GM21447 (cell line): ENCODE data around the gene NOTCH1.
A peak's percentile ranks its signal among the peaks of the same experiment; 100 is the strongest.

ENCODE experiments used
- ATAC-seq: cut with Tn5 transposase; IDR thresholded peaks from one replicate; pipeline ENCODE4 v1.9.1; 2021; ENCODE audit not compliant: unreplicated experiment

Gene NOTCH1

DNA sequence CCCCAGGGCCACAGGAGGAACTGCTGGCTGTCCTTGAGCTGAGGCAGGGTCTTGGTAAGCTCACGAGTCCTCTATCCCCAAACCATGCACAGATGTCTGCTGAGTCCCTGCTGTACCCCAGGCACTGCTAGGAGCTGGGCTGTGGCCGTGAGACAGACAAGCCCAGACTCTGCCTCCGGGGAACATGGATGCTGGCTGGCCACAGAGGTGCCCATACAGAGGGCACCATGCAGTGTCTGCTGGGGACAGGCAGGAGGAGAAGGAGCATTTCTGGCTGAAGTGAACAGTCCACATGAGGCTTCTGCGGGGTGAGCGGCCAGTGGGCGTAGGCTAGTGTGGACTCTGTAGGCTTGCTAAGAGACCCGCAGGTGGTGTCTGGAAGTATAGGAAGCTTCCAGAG is 58.2 kb downstream of the NOTCH1 start:
- ATAC-seq: no peak

DNA sequence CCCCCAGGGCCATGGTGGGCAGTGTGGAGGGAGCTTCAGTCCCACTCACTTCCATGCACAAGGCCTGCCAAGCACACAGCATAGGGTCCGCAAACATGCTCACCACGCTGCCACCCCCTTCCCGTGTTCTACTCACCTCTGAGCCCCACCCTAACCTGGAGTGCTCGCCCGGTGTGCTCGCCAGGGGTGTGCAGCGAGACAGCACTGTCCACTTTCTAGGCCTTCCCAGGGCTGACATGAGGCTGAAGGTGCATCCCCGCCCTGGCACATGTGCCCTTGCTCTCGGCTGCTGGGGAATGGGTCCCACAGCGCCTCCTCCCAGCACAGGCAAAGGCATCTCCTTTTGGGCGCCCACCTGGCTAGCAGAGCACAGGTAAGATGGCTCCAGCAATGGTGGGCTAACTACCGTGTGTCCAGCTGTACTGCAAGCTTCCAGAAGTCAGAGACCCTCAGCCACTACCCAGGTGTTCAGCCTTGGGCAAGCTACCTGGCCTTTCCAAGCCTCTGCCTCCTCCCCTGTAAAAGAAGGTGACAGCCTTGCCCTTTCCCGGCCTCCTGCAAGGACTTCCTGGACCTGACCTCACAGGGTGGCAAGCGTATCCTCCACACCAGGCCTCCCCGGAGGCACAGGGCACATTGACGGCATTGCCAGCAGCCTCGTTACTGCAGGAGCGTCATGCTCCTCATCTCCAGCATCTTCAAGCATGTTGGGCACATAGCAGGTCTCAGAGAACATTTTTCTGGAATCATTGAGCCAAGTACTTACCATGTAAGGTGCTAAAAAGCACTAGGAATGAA is 58.8 kb downstream of the NOTCH1 start:
- ATAC-seq: no peak

DNA sequence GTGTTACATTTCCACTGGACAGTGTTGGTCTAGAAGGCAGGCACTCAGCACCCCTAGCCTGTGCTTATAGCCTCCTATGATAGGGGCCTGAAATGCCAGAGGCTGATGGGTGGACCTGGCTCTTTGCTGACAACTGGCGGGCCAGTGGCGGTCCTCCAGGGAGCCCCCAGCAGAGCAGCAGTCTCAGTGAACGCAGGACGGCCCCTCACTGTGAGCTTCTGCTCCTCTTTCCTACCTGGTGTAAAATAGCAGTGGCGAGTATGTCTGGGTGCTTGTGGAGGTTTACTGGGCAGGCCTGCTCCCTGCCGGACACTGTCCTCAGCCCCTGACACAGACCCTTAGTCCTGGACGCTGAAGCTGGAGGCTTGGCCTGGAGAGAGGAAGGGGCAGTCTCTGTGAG is 59.7 kb downstream of the NOTCH1 start:
- ATAC-seq: no peak

DNA sequence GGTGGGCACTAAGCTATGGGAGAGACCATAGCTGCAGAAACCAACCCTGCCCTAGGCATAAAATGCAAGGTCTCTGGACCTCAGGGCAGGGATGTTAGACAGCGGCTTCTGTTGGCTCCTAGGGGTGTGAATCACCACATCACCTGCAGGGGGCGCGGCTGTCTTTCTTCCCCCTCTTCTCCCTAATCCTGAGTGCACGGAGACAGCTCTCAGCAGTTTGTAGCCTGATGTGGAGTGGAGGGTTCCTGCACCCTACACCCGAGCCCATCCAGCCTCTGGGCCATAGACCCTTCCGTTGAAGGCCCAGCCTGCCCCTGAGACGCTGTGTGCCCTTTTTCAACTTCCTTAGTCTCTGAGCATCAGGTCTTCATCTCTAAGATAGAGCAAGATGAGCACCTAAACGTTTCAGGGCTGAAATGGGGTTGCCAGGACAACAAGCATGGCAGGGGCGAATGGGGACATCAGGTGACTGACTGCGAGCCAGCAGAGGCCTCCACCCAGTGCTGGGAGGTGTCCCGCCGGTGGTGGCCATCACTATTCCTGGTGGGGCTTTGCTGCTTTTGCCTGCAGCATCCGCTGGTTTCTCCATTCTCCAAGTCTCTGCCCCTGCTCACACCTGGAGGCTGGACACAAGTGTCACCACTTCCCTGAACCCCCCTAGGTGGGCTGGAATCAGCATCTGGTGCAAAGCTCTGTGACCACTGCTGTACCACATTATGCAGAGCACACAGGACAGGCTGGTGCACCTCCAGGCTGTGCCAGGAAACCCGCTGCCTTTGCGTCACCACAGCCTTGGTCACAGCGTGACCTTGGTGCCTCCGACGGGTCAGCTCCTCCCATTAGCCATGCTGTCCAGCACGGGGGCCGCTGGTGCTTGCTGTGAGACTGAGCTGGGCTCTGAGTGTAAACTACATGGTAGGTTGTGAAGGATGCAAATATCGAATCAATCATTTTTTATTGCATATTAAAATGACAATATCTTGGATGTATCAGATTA is 60.5 kb downstream of the NOTCH1 start:
- no peak for ATAC-seq

DNA sequence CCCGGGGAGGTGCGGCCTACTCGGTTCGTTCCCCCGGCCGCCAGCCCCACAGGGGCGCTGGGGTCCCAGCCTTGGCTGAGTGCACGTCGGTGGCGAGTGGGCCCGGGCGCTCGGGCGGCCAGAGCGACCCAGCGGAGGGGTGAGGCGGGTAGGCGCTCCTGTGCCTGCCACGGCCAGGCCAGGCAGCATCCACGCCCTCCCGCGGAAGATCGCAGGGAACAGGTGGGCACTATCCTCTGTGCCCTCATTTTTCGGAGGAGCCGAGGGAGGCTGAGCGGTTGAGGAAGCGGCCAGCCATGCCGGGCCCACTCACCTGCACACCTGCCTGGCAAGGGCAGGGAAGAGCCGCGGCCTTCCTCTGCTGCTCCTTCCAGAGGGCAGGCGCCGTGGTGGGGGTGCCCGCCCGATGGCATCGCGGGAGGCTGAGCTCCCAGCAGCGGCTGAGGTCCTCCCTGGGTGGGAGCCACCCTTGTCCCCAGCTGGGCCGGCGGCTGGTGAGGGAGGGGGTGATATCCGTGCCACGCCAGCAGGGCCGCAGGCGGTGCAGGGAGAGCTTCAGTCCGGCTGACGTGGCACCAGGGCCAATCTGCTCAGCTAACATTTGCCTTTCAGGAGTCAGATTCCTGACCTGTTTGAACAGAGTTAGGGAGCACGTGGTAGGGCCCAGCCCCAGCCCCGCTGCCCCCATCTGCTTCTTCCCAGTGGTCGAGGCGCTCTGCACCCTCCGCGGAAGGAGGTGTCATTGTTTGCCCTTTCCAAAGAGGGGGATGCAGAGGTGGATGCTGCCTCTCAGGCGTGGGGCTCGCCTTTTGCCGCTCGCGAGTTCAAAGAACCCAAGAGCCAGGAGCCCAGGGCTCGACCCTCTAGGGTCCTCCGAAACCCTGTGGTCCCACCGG is 61.4 kb downstream of the NOTCH1 start:
- ATAC-seq: no peak

DNA sequence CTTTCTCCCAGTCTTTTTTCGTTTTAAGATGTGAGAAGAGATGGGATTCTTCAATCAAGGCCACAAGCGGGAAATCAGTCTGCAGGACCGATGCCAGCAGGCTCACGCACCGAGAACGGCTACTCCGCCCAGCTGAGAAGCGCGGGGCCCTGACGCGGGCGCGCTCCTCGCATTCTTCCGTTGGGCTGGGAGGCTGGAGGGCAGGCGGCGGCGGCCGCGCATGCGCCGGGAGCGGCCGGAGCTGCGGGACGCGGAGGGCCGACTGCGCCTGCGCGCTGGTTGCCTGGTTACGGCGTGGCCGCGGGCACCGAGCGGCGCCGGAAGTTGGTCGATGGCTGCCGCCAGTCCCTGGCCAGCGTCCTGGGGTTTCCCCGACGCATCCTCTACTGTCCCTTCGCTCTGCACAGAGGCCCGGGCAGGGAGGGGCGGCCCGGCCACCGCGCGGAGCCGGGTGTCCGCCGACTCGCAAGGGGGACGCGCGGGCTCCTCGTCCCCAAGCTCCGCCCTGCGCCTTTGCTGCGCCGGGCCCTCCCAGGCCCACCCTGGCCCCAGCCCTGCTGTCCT is 62.2 kb downstream of the NOTCH1 start:
- peak; percentile 47 for ATAC-seq

DNA sequence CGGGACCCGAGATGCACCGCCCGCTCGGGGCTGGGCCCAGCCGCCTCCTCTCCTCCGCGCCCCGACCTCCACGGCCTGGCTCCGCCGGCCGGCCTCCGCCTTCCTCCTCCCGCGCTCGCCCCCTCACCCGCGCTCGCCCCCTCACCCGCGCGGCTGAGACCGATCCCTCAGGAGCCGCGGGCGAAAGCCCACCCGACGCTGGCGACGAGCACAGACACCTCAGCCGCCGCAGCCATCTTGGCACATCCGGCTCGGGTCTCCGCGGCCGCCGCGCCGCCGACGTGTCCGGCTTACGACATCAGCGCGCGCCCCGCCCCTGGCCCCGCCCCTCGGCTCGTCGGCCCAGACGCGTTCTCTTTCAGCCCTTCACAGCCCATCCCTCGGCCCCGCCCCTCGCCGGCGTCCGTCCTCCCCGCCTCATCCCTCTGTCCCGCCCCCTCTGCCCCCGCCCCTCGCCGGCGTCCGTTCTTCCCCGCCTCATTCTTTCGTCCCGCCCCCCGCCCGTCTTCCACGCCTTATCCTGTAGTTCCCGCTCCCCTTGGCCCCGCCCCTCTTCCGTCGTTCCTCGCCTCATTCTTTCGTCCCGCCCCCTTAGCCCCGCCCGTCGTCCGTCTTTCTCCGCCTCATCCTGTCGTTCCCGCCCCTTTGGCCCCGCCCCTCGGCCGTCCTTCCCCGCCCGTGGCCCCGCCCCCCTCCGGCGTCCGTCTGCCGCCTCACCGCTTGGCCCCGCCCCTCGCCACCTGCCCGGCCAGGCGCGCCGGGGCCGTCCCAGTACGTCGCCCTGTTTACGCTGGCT is 62.9 kb downstream of the NOTCH1 start, which contains the start of gene SEC16A:
TSS of gene SEC16A (minus strand) at position 248 of the 796 bp plus-strand sequence. CDS start 5,425 bp downstream, outside the sequence.
- ATAC-seq: peak; percentile 55

DNA sequence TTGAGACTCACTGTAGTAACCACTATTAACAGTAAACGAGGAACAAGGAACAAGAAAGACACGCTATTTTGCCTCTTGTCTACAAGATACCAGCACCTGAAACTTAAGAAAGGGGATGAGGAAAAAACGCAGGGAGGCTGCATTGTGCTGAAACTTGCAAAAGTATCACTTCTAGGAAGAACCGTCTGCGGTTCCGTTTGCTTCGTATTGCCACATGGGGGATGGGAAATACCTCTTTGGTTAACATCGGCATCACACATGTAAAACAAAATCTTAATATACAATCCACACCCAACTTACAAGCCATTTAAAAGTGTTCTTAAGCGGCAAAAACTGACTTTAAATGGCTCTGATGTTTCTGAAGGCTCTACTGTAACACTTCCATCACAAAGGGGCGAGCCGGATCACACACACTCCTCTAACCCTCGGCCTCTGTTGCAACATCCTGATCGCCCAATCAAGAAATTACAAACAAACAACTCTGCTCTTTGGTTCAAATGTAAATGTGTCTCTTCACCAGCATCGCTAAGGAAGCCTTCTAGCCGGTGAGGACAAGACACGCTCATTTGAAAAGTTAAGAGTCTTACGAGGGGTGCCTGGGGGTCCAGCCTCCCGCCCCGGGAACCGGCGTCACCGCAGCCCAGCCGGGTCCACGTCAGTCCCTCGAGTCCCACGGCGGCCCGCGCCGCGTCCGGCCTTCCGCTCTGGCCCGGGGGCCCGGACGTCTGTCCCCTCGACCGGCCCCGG is 63.6 kb downstream of the NOTCH1 start:
- ATAC-seq: no peak

DNA sequence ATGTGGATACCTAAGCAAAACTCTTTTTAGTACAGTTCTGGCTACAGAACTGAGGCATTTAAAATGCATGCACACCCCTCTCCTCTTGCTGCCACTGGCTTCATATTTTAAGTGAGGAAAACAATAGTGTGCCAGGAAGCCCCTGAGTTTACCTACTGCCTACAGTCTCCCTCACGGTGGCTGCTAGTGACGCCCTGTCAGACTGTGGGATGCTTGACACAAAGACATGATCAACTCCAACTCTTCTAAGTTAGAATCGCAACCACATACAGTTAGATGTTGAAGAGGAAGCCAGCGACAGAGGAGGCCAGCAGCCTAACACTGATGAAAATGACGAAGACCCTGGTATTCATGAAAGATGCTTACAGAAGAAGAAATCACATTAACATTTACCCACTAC is 64.3 kb downstream of the NOTCH1 start:
- ATAC-seq: no peak

DNA sequence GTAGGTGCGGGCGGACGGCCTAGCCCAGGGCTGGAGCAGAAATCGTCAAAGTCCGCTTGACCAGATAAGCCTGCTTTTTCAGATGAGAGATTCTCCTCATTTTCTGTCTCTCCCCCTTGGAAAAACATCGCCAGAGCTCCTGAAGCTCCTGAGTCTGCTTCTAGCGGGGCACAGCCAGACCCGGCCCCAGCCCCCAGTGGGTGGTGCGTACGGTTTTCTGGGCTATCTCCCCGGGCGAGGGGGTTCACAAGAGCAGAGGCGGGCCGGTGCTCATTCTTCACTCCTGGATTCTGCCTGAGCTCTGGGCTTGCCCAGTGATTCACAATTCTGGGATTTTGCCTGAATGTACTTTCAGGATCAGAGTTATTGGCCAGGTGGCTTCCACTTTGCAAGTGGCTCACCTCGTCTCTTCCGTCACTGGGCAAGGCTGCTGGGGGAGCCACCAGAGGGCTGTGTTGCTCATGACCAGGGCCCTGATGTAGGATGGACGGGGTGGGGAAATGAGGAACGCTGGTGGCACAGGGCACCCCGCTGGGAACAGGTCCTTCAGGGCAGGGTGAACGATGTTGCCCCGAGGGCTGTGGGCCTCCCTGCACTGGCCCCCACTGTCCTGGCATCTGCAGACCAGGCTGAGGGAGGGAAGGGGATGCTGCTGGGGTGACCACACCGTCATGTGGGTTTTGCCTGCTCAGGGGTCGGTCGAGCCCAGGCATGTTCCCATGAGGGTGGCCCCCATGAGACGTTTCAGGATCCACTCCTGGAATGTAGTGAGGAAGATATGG is 69.3 kb downstream of the NOTCH1 start:
- no peak for ATAC-seq

DNA sequence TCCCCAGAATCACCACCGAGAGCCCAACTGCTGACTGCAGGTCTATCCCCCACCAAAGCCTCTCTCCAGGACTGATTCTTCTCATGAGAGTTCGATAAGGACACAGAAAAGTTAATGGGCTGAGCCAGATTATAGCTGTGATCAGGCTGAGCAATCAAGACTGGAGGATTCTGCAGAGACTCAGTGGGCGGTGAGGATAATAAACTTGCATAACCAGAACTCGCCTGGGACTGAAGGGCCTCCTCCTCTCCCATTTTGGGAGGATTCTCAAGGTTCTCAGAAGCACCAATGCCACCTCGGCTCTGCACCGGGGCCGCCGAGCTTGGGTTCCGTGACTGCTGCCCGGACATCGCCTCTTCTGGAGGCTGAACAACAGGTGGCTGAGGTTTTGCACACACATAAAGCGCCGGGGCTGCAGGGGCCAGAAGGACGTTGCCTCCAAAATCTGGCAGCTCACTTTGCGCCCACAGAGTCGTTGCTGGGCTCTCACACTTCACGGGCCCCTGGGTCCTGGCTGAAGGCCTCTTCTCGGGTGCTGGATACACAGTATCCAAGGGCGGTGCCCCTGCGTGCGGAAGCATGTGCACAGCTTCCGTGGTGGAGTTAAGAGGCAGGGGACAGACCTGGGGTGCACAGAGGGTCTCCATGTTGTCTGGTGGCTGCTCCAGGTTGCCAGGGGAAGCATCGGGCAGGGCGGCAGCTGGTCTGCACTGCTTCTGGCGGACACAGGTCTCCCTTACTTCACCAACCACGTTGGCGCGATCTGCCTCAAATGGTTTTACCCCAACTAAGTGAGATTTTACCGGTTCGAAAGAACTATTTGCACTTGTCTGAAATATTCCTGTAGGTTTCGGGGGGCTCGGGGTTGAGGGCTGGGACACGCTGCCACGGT is 70.6 kb downstream of the NOTCH1 start:
- no peak for ATAC-seq

DNA sequence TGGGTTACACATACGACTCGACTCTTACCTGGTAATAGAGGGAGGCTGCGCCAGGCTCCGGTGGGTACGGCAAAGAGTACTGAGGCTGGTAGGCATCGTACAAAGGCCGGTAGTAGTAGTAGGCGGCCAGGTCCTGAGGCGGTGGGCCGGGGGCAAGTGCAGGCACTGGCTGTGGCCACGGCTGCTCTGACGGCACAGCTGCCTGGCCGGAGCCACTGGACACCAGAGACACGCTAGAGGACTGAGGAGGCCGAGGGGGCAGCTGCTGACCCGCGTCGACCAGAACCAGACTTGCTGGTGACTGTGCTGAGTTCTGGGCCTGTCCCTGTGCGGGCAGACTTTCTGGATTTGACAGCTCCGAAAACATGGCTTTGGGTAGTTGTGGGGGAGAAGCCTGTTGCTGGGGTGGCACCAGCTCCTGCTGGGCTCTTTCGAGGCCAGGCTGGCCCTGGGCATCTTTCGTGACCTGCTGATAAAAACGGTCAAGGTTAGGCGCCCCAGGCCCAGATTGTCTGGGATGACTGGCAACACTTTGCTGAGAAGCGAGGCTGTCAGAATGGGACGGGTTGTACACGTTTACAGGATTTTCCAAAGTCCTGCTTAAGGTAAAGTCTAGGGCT is 71.7 kb downstream of the NOTCH1 start:
- ATAC-seq: no peak

DNA sequence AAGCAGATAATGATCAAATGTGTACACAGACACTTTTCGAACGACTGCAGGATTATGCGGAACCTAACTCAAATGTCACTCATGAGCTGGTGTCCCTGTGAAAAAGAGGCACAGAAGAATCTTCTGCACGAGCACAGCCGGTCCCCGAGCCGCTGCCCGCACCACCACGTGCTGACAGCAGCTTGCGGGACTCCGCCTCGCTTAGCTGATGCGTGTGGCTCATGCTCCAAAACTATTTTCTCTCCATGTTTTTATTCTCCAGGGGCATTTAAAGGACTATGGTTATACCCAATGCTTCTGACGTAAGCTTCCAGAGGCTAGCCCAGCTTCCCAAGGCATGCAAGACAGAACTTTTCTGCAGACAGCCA is 72.5 kb downstream of the NOTCH1 start:
- ATAC-seq: no peak

DNA sequence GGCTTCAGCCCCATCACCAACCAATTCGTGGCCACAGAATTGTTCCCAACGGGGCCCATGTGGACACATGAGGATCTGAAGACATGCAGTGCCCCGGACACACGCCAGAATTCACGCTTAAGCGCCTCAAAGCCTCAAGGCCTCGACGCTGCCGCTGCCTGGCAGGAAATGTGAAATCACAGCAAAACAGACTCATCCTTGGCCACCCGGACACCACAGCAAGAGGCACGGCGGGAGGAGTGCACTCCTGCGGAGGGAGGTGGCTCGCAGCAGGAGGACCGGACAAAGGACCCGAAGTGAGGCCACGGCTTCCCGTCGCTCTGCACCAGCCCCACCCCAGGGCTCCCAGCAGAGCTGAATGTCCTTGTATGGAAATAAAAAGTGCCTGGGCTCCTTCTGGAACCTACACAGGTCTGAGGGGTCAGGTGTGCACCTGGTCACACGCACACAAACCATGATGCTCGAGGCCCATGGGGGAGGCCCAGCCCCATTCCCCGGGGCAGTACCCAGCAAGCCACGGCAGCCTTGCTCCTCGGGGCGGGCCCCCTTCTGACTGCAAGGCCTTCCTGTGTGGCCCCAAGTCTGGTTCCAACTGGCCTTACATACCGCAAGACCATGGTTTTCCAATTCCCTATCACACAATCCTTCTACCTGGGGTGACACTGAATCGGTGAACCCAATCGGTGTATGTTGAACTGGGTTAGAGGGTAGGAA is 73.1 kb downstream of the NOTCH1 start:
- ATAC-seq: no peak

DNA sequence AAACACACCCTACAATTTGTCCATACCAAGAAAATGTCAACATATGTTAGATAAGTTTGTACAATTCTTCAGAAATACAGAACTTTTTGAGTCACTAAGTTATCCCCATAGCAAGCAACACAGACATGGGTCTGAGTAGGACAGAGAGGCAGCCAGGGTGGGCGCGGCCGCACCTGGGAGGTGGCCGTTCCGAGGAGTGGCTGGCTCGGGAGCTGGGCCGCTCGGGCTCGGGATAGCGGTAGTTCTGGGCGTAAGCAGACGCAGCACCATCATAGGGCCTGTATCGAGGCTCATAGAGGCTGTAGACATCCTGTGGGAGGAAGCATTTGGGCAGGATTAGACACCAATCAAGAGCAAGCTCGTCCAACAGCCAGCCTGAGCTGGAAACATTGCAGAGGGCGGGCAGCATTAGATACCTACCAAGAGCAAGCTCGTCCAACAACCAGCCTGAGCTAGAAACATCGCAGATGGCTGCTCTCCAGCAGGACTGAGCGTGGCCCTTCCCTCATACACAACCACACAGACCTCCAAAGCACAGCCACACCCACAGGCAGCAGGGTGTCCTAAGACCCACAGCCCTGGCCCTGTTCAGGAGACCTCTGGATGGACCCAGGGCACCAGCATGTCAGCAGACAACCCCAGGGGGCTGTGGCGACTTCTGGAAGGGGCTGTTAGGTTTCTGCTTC is 73.9 kb downstream of the NOTCH1 start:
- ATAC-seq: no peak
